A673 (cell line): ENCODE measurements around the gene ZNF25.

Experiments used
- EZH2 ChIP-seq: fragments of 200-600 bp; sonication (generic); IDR thresholded peaks from 2 replicates; pipeline ENCODE4 v1.6.1; 2017; ENCODE audit warnings: borderline replicate concordance, low read depth, mild to moderate bottlenecking, mixed read lengths, antibody characterized with exemption, low read length; ENCODE audit not compliant: poor library complexity, severe bottlenecking
- TF ChIP-seq, protein P1 (sequence below): fragments of 300-800, 200-600 bp; sonication (generic); conservative IDR thresholded peaks from 2 replicates; pipeline ENCODE4 v1.5.1; 2017; ENCODE audit warnings: low read depth, mild to moderate bottlenecking, antibody characterized with exemption, low read length, moderate library complexity, mixed read lengths

DNA sequence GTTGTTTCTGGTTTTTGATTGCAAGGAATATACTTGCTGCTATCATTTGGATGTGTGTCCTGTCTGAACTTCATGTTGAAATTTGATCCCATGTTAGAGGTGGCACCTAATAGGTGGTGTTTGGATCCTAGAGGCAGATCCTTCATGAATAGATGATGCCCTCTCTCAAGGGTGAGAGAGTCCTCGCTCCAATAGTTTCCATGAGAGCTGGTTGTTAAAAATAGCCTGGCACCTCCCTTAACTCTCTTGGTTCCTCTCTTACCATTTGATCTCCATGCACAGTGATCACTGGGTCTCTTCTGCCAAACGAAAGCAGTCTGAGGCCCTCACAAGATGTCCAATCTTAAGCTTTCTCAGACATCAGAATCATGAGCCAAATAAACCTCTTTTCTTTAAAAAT, 70.1 kb downstream of the ZNF25 start:
- no peak for TF ChIP-seq EZH2
- TF ChIP-seq, protein P1, sequence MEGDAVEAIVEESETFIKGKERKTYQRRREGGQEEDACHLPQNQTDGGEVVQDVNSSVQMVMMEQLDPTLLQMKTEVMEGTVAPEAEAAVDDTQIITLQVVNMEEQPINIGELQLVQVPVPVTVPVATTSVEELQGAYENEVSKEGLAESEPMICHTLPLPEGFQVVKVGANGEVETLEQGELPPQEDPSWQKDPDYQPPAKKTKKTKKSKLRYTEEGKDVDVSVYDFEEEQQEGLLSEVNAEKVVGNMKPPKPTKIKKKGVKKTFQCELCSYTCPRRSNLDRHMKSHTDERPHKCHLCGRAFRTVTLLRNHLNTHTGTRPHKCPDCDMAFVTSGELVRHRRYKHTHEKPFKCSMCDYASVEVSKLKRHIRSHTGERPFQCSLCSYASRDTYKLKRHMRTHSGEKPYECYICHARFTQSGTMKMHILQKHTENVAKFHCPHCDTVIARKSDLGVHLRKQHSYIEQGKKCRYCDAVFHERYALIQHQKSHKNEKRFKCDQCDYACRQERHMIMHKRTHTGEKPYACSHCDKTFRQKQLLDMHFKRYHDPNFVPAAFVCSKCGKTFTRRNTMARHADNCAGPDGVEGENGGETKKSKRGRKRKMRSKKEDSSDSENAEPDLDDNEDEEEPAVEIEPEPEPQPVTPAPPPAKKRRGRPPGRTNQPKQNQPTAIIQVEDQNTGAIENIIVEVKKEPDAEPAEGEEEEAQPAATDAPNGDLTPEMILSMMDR: no peak
